DND-41 (cell line): ENCODE data around the gene TTBK1.

ENCODE experiments used
- ATAC-seq: fragments of 200-7000 bp; cut with Tn5 transposase; 3 replicates; pipeline ENCODE4 v1.9.1; 2021; ENCODE audit warnings: low read depth; ENCODE audit not compliant: insufficient read depth
- DNase-seq: peaks from one replicate; pipeline ENCODE4 v3.0.0-alpha.2; 2020
- H2AFZ ChIP-seq: 2 replicates; pipeline ENCODE4 v1.6.0; 2012; ENCODE audit warnings: low read depth, low read length
- H3K27ac ChIP-seq: 2 replicates; pipeline ENCODE4 v1.5.1; 2012; ENCODE audit warnings: low read length, inconsistent platforms
- H3K27me3 ChIP-seq: fragments of 200-600 bp; sonication (generic); 2 replicates; pipeline ENCODE4 v1.6.0; 2012; ENCODE audit warnings: low read length, mild to moderate bottlenecking, inconsistent platforms; ENCODE audit not compliant: insufficient read depth, poor library complexity
- H3K36me3 ChIP-seq: 2 replicates; pipeline ENCODE4 v1.5.1; 2012; ENCODE audit warnings: low read length, inconsistent platforms; ENCODE audit not compliant: insufficient read depth
- H3K4me1 ChIP-seq: 2 replicates; pipeline ENCODE4 v1.5.1; 2012; ENCODE audit warnings: mild to moderate bottlenecking, low read length; ENCODE audit not compliant: insufficient read depth
- H3K4me2 ChIP-seq: 2 replicates; pipeline ENCODE4 v1.6.0; 2012; ENCODE audit warnings: mild to moderate bottlenecking, moderate library complexity, low read length, inconsistent platforms; ENCODE audit not compliant: insufficient read depth
- H3K4me3 ChIP-seq, 2 experiments: fragments of 200-600 bp in 1 of 2; shearing (Covaris generic) in 1 of 2; 2 replicates each; pipeline ENCODE4 v1.5.1; 2012 to 2016; ENCODE audit warnings: inconsistent platforms in 2 of 2, low read length in 2 of 2, mild to moderate bottlenecking in 2 of 2, low read depth in 1 of 2, moderate library complexity in 1 of 2
- H3K79me2 ChIP-seq: 2 replicates; pipeline ENCODE4 v1.6.0; 2012; ENCODE audit warnings: low read length, inconsistent platforms; ENCODE audit not compliant: insufficient read depth
- H3K9ac ChIP-seq: 2 replicates; pipeline ENCODE4 v1.6.0; 2012; ENCODE audit warnings: low read depth, mild to moderate bottlenecking, inconsistent platforms, low read length, moderate library complexity
- H3K9me3 ChIP-seq: 2 replicates; pipeline ENCODE4 v1.5.1; 2012; ENCODE audit warnings: low read length, moderate library complexity, mild to moderate bottlenecking, inconsistent platforms; ENCODE audit not compliant: insufficient read depth, severe bottlenecking
- H4K20me1 ChIP-seq: 2 replicates; pipeline ENCODE4 v1.6.0; 2012; ENCODE audit warnings: low read length; ENCODE audit not compliant: insufficient read depth
- CTCF ChIP-seq: IDR thresholded peaks from 2 replicates; pipeline ENCODE4 v1.5.1; 2012; ENCODE audit warnings: borderline replicate concordance, low read length, moderate library complexity, mild to moderate bottlenecking; ENCODE audit not compliant: poor library complexity, severe bottlenecking; ENCODE audit errors: extremely low read depth
- EZH2 ChIP-seq: IDR thresholded peaks from 3 replicates; pipeline ENCODE4 v1.6.1; 2012; ENCODE audit warnings: borderline replicate concordance, low read depth, mild to moderate bottlenecking, moderate library complexity, low read length, inconsistent platforms; ENCODE audit not compliant: severe bottlenecking

The TTBK1 gene

GRCh38 chr6:43308990-43309477 lies 65.8 kb downstream of the TTBK1 start:
- no peak overlapping the region for H2AFZ ChIP-seq

GRCh38 chr6:43310134-43310533 lies 66.9 kb downstream of the TTBK1 start:
- H4K20me1 ChIP-seq: no peaks in the 10 kb centered on the region
- H3K9me3 ChIP-seq: no peaks in the 10 kb centered on the region
- DNase-seq (no peak), ATAC-seq (no peak)
- H3K4me2 ChIP-seq: no peak overlapping the region
- no peaks in the 10 kb centered on the region for H3K36me3 ChIP-seq
- H3K27ac ChIP-seq: no peak overlapping the region
- H3K4me3 ChIP-seq: no peak overlapping the region
- no peak for TF ChIP-seq EZH2
- TF ChIP-seq CTCF: no peak
- H3K79me2 ChIP-seq: no peaks in the 10 kb centered on the region
- peaks cover 3% of the 10 kb centered on the region for H3K27me3 ChIP-seq
- no peak overlapping the region for H3K9ac ChIP-seq
- H3K4me1 ChIP-seq: no peaks in the 10 kb centered on the region
- no peak overlapping the region for H2AFZ ChIP-seq

More at GRCh38 chr6:43308990-43309477, 65.8 kb downstream of the TTBK1 start:
- ATAC-seq (no peak), DNase-seq (no peak)
- H3K36me3 ChIP-seq: no peaks in the 10 kb centered on the region
- H3K4me1 ChIP-seq: no peaks in the 10 kb centered on the region
- no peak overlapping the region for H3K9ac ChIP-seq
- no peaks in the 10 kb centered on the region for H3K9me3 ChIP-seq
- H3K4me3 ChIP-seq: no peak overlapping the region
- TF ChIP-seq CTCF: no peak
- TF ChIP-seq EZH2: no peak
- peaks cover 3% of the 10 kb centered on the region for H3K27me3 ChIP-seq
- no peaks in the 10 kb centered on the region for H3K79me2 ChIP-seq
- H4K20me1 ChIP-seq: 0 out of 2 replicates have a peak, but pooled peaks cover 5% of the 10 kb centered on the region
- H3K27ac ChIP-seq: no peak overlapping the region
- H3K4me2 ChIP-seq: no peak overlapping the region

GRCh38 chr6:43310624-43311023 lies 67.3 kb downstream of the TTBK1 start:
- Histone ChIP-seq H3K27me3 (peaks cover 3% of the 10 kb centered on the region), H2AFZ (no peak overlapping the region)

More at GRCh38 chr6:43310624-43311023, 67.3 kb downstream of the TTBK1 start:
- Histone ChIP-seq H3K79me2 (no peaks in the 10 kb centered on the region), H3K9ac (no peak overlapping the region), H3K27ac (no peak overlapping the region), H3K4me2 (no peak overlapping the region), H4K20me1 (no peaks in the 10 kb centered on the region), H3K36me3 (no peaks in the 10 kb centered on the region), H3K4me1 (no peaks in the 10 kb centered on the region), H3K4me3 (no peak overlapping the region), H3K9me3 (no peaks in the 10 kb centered on the region)
- DNase-seq (no peak), ATAC-seq (no peak)
- no peak for TF ChIP-seq EZH2
- no peak for TF ChIP-seq CTCF
